Right lobe of liver (tissue), 4 donors: ENCODE data around the gene THAP4.

Source experiments
- CTCF ChIP-seq, 4 donors: fragments of 200-600 bp in 3 of 4; fragments of 450-650 bp in 1 of 4; IDR thresholded peaks; one replicate each; pipeline versions ENCODE4 v1.5.1 to v1.8.0; 2016 to 2022; ENCODE audit warnings: antibody characterized with exemption in 4 of 4, mild to moderate bottlenecking in 2 of 4
- POLR2A ChIP-seq: fragments of 450-650 bp; IDR thresholded peaks from one replicate; pipeline ENCODE4 v1.6.1; 2017; ENCODE audit warnings: antibody characterized with exemption, mild to moderate bottlenecking
- donor health status: DM: no; HTN: no; CAD: no.
- donor health status: DM: no; HTN: no; CAD: no.
- donor health status: DM: no; HTN: yes; CAD: no.

DNA sequence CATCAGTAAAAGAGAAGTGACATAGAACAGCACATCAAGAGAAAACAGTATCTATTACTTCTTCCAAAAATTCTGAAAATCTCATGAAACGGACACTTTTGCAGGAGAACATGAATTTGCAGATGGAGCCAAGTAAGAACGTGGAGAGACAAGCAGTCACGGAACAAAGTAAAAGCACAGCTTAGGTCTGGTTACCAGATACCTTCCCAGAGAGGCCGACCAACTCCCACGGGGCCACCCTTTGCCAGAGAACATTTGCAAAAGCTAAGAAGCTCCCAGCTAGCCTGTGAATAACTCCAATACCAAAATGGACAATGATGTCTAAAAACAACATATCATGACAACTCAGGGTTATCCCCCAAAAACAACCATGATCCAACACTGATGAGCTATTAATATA lies 38.9 kb downstream of the THAP4 start:
- TF ChIP-seq CTCF (IDR thresholded peaks at IDR 0.05) (no peak), POLR2A (no peak)
